Thyroid gland (tissue), 4 donors: ENCODE results near the gene GRB10. TPM values are rescaled to one million over a fixed set of nuclear protein-coding genes. Genes with fewer than 3 reads are reported as not detected.

Source experiments
- DNase-seq, 2 donors: peaks; one replicate each; pipeline ENCODE4 v3.0.0-alpha.2; 2019
- H3K27ac ChIP-seq, 3 donors: fragments of 200-600 bp; sonication (generic); 1 replicate in 2 of 3; 2 replicates in 1 of 3; pipeline ENCODE4 v1.5.1; 2016 to 2019; ENCODE audit warnings: mild to moderate bottlenecking in 1 of 3, moderate library complexity in 1 of 3
- H3K27me3 ChIP-seq: fragments of 200-600 bp; sonication (generic); one replicate; pipeline ENCODE4 v1.5.1; 2019
- H3K36me3 ChIP-seq, 2 donors: fragments of 200-600 bp; sonication (generic); one replicate each; pipeline ENCODE4 v1.5.1; 2016 to 2019
- H3K4me1 ChIP-seq, 2 donors: fragments of 200-600 bp; sonication (generic); one replicate each; pipeline ENCODE4 v1.5.1; 2017 to 2019
- H3K4me3 ChIP-seq, 3 donors: fragments of 200-600 bp; sonication (generic); replicated peaks in 1 of 3; 1 replicate in 2 of 3; 2 replicates in 1 of 3; pipeline ENCODE4 v1.5.1; 2016; ENCODE audit warnings: mild to moderate bottlenecking in 1 of 3
- H3K9me3 ChIP-seq: fragments of 200-600 bp; sonication (generic); one replicate; pipeline ENCODE4 v1.5.1; 2017
- POLR2A ChIP-seq, 2 donors: fragments of 450-650 bp; IDR thresholded peaks; one replicate each; pipeline ENCODE4 v1.6.1; 2017; ENCODE audit warnings: antibody characterized with exemption in 2 of 2, mild to moderate bottlenecking in 2 of 2, moderate library complexity in 1 of 2
- WGBS, 2 donors: methylation state at CpG; one replicate each; pipeline ENCODE4 v1.1.5; 2017; 5-methylcytosine and 5-hydroxymethylcytosine counted together
- intact Hi-C: fragments of 100-400 bp; cut with DNase I; formaldehyde crosslinking; loops from one replicate; pipeline ENCODE4 v1.15.1; 2023
- total RNA-seq, 4 donors: library from RNA; depleted of rRNA; stranded (reverse); fragments of >200 nt; gene quantifications; one replicate each; pipeline ENCODE4 v1.2.3, GENCODE V29; 2016
- TF ChIP-seq, protein P1 (sequence below), 6 experiments: fragments of 200-600 bp in 3 of 6; fragments of 450-650 bp in 3 of 6; sonication (generic) in 3 of 6; IDR thresholded peaks; one replicate each; pipeline ENCODE4 v1.5.1; 2016 to 2019; ENCODE audit warnings: antibody characterized with exemption in 6 of 6, mild to moderate bottlenecking in 2 of 6, inconsistent platforms in 1 of 6, moderate library complexity in 1 of 6

The GRB10 gene
- total RNA-seq, 4 donors from 2014 or later, result 21.3 to 99.2 (median 39.6) TPM

DNA sequence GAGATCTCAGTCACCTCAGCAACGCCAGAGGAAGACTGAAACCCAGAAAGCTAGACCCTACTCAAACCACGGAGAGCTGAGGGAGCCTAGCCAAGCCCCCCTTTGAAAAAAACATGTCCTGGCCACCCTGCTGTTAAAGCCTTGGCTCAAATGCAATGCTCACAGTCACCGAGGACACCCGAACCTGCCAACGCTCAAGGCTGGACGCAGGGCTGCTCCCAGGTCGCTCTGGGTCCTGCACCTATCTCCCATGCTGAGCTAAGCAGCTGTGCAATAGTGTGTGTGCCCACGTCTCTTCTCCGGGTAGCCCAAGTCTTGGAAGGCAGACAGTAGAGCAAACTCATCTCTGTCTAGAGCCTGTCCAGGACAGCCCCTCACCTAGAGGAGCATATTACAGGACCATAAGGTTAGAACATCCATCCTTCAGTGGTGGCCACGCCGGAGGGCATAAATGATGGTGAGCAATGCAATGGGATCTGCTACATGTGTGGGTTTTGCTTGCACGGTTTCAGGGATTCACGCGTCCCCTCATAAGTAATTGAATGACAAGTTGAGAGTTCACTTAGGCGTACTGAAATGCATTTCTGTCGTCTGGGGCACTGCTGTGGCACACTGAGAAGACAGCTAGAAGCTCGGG, 123.2 kb downstream of the GRB10 start:
- H3K9me3 ChIP-seq, result no peaks in the 10 kb centered on the region
- no peak overlapping the region for H3K27ac ChIP-seq
- TF ChIP-seq, protein P1, sequence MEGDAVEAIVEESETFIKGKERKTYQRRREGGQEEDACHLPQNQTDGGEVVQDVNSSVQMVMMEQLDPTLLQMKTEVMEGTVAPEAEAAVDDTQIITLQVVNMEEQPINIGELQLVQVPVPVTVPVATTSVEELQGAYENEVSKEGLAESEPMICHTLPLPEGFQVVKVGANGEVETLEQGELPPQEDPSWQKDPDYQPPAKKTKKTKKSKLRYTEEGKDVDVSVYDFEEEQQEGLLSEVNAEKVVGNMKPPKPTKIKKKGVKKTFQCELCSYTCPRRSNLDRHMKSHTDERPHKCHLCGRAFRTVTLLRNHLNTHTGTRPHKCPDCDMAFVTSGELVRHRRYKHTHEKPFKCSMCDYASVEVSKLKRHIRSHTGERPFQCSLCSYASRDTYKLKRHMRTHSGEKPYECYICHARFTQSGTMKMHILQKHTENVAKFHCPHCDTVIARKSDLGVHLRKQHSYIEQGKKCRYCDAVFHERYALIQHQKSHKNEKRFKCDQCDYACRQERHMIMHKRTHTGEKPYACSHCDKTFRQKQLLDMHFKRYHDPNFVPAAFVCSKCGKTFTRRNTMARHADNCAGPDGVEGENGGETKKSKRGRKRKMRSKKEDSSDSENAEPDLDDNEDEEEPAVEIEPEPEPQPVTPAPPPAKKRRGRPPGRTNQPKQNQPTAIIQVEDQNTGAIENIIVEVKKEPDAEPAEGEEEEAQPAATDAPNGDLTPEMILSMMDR (IDR thresholded peaks at IDR 0.05), result no peak
- TF ChIP-seq POLR2A (IDR thresholded peaks at IDR 0.05), result no peak
- 92% methylated on average over 15 to 17 of the region's 17 CpGs for WGBS, 2 donors
- H3K4me1 ChIP-seq, result peaks cover 5 to 55% of the 10 kb centered on the region in 2 donors
- intact Hi-C loops, result no loop called here
- H3K4me3 ChIP-seq, result no peak overlapping the region
- no peak for DNase-seq
- H3K36me3 ChIP-seq, result no peaks in the 10 kb centered on the region
- no peaks in the 10 kb centered on the region for H3K27me3 ChIP-seq

DNA sequence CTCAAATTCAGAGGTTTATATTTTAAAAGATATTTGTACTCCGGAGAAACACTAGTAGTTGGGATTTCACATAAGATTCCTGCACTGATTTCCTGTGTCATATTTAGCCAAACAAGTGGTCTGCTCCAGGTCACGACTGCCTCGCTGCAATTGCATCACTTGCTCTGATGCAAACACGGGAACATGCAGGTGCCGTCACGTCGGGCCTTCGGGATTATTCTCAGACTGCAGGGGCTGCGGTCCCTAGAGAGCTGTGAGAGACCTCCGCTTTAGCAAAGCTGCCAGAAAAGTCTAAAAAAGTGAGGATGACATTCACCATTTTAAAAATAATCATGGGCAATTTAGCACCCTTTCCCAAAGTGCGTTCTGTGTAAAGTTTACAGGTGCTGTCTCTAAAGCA, 124.0 kb downstream of the GRB10 start:
- no peak for DNase-seq
- no peaks in the 10 kb centered on the region for H3K36me3 ChIP-seq
- TF ChIP-seq POLR2A (IDR thresholded peaks at IDR 0.05), result no peak
- TF ChIP-seq, protein P1 (IDR thresholded peaks at IDR 0.05), result no peak
- H3K27me3 ChIP-seq, result no peaks in the 10 kb centered on the region
- intact Hi-C loops, result no loop called here
- H3K9me3 ChIP-seq, result no peaks in the 10 kb centered on the region
- H3K27ac ChIP-seq, result peak overlapping the region in 1 of 3 donors; percentile 67
- H3K4me1 ChIP-seq, result peaks cover 5 to 53% of the 10 kb centered on the region in 2 donors
- H3K4me3 ChIP-seq, result no peak overlapping the region
- 81 to 89% methylated on average over 11 of the region's 11 CpGs for WGBS, 2 donors

DNA sequence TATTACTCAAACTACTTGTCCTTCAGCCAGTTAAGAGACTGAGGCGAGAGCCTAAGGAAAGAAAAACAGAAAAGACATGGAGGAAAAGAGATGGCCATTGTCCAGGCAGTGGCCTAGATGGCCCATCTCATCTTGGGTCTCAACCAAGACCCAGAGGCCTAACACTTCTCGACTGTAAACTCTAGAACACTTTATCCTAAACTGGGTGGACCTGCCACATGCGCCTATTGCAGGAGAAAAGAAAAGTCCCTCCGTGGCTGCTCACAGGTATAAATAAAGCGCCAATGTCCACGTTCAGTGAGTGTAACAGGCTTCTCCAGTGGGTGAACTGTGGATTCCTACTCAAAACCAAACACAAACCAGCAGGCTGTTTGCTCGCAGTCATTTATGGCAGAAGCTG, 124.8 kb downstream of the GRB10 start:
- 80 to 82% methylated on average over 7 of the region's 7 CpGs for WGBS, 2 donors
- H3K4me1 ChIP-seq, result peaks cover 5 to 57% of the 10 kb centered on the region in 2 donors
- peak overlapping the region; percentile 66 to 74 (median 67) for H3K27ac ChIP-seq
- H3K36me3 ChIP-seq, result no peaks in the 10 kb centered on the region
- no peak for DNase-seq
- TF ChIP-seq, protein P1 (IDR thresholded peaks at IDR 0.05), result no peak
- no peak overlapping the region for H3K4me3 ChIP-seq
- intact Hi-C loops, result no loop called here
- H3K9me3 ChIP-seq, result no peaks in the 10 kb centered on the region
- no peaks in the 10 kb centered on the region for H3K27me3 ChIP-seq

GRCh38 chr7:50657341-50657873, 125.3 kb downstream of the GRB10 start:
- no peak for DNase-seq
- TF ChIP-seq POLR2A (IDR thresholded peaks at IDR 0.05), result no peak
- TF ChIP-seq, protein P1 (IDR thresholded peaks at IDR 0.05), result no peak
- Histone ChIP-seq H3K9me3 (no peaks in the 10 kb centered on the region), H3K27me3 (no peaks in the 10 kb centered on the region), H3K36me3 (no peaks in the 10 kb centered on the region), H3K4me1 (peaks cover 5 to 60% of the 10 kb centered on the region in 2 donors), H3K27ac (peak overlapping the region; percentile 66 to 74 (median 67)), H3K4me3 (no peak overlapping the region)
- intact Hi-C loops, result no loop called here
- WGBS, 2 donors, result 59 to 78% methylated on average over 9 of the region's 9 CpGs

- no peaks in the 10 kb centered on the region for H3K36me3 ChIP-seq
- TF ChIP-seq POLR2A (IDR thresholded peaks at IDR 0.05), result no peak
- TF ChIP-seq, protein P1 (IDR thresholded peaks at IDR 0.05), result no peak
- no peak for DNase-seq
- H3K27me3 ChIP-seq, result no peaks in the 10 kb centered on the region
- peaks cover 5 to 60% of the 10 kb centered on the region in 2 donors for H3K4me1 ChIP-seq
- no peaks in the 10 kb centered on the region for H3K9me3 ChIP-seq
- intact Hi-C loops, result no loop called here
- WGBS, 2 donors, result 81 to 82% methylated on average over 15 to 16 of the region's 16 CpGs
- peak overlapping the region; percentile 34 to 67 (median 52) for H3K27ac ChIP-seq
- no peak overlapping the region for H3K4me3 ChIP-seq
Observed at GRCh38 chr7:50656141-50656895, 126.4 kb downstream of the GRB10 start.
